ENCODE results near the gene LEMD2.

DNA sequence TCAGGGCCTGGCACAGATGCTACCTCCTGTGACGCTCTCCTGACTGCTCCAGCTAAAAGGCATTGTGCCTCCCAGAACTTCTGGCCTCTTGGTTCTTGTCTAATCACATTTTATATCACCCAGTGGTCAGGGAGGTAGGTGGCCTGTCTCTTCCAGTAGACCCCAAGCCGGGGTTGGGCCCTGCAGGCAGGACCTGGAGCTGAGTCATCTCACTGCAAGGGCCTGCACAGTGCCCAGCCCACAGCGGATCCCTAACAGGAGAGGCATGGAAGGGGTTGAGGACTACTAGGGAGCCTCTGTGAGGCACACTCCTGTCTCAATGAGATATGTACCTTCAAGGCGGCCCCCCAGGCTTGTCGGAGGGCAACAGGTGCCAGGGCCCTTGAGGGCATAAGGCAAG, 6.4 kb downstream of the LEMD2 start:
- TF ChIP-seq, protein P1, sequence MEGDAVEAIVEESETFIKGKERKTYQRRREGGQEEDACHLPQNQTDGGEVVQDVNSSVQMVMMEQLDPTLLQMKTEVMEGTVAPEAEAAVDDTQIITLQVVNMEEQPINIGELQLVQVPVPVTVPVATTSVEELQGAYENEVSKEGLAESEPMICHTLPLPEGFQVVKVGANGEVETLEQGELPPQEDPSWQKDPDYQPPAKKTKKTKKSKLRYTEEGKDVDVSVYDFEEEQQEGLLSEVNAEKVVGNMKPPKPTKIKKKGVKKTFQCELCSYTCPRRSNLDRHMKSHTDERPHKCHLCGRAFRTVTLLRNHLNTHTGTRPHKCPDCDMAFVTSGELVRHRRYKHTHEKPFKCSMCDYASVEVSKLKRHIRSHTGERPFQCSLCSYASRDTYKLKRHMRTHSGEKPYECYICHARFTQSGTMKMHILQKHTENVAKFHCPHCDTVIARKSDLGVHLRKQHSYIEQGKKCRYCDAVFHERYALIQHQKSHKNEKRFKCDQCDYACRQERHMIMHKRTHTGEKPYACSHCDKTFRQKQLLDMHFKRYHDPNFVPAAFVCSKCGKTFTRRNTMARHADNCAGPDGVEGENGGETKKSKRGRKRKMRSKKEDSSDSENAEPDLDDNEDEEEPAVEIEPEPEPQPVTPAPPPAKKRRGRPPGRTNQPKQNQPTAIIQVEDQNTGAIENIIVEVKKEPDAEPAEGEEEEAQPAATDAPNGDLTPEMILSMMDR (IDR thresholded peaks at IDR 0.05) = no peak
- TF ChIP-seq POLR2A (IDR thresholded peaks at IDR 0.05) = no peak
- TF ChIP-seq POLR2AphosphoS5 (IDR thresholded peaks at IDR 0.05) = no peak
